Activated T-helper 1 cell treated with Interleukin-2 at 50 U/mL for 16 hours (primary cell): ENCODE data around the gene PRAME.

Source experiments
- DNase-seq: peaks from one replicate; pipeline ENCODE4 v3.0.0-alpha.2; 2020; ENCODE audit warnings: low read depth

The PRAME gene

GRCh38 chr22:22579869-22580604 is 21.0 kb upstream of the PRAME start:
- no peak for DNase-seq

- no peak for DNase-seq
Observed at GRCh38 chr22:22578702-22579424, 19.8 kb upstream of the PRAME start.

GRCh38 chr22:22576989-22577427 is 17.9 kb upstream of the PRAME start:
- DNase-seq, result no peak

- no peak for DNase-seq
Observed at GRCh38 chr22:22576244-22576988, 17.4 kb upstream of the PRAME start.

- no peak for DNase-seq
Observed at GRCh38 chr22:22574361-22574760, 15.3 kb upstream of the PRAME start.

- no peak for DNase-seq
Observed at GRCh38 chr22:22573047-22573889, 14.2 kb upstream of the PRAME start.

GRCh38 chr22:22571862-22572261 is 12.8 kb upstream of the PRAME start:
- no peak for DNase-seq

- no peak for DNase-seq
Observed at GRCh38 chr22:22571429-22571828, 12.4 kb upstream of the PRAME start.

GRCh38 chr22:22569218-22569617 is 10.2 kb upstream of the PRAME start:
- no peak for DNase-seq

GRCh38 chr22:22565981-22566380 is 6.9 kb upstream of the PRAME start:
- DNase-seq, result no peak

- no peak for DNase-seq
Observed at GRCh38 chr22:22558071-22558971, 744 bp downstream of the PRAME start.

- no peak for DNase-seq
Observed at GRCh38 chr22:22556995-22557925, 1.8 kb downstream of the PRAME start.

GRCh38 chr22:22556578-22556977 is 2.5 kb downstream of the PRAME start:
- DNase-seq, result no peak

GRCh38 chr22:22555596-22555995 is 3.5 kb downstream of the PRAME start:
- DNase-seq, result no peak

- no peak for DNase-seq
Observed at GRCh38 chr22:22554587-22555284, 4.3 kb downstream of the PRAME start.

- no peak for DNase-seq
Observed at GRCh38 chr22:22553735-22554586, 5.1 kb downstream of the PRAME start.

- no peak for DNase-seq
Observed at GRCh38 chr22:22553141-22553540, 5.9 kb downstream of the PRAME start.

GRCh38 chr22:22552630-22553029 is 6.4 kb downstream of the PRAME start:
- DNase-seq, result no peak
